Cardiac fibroblast (primary cell): ENCODE measurements around the gene ZIC2.

ENCODE experiments used
- DNase-seq, 2 donors: peaks; one replicate each; pipeline versions ENCODE4 v3.0.0 to v3.0.0-alpha.2; 2010; ENCODE audit warnings: low read depth in 2 of 2
- H3K4me3 ChIP-seq, 2 donors: replicated peaks in 1 of 2; 1 replicate in 1 of 2; 2 replicates in 1 of 2; pipeline ENCODE4 v1.5.1; 2011; ENCODE audit warnings: low read depth in 2 of 2, low read length in 2 of 2, mild to moderate bottlenecking in 2 of 2, moderate library complexity in 1 of 2
- CTCF ChIP-seq: IDR thresholded peaks from one replicate; pipeline ENCODE4 v1.5.1; 2011; ENCODE audit warnings: low read depth, mild to moderate bottlenecking, low read length, inconsistent platforms

The ZIC2 gene

GRCh38 chr13:99974939-99975561 lies 6.5 kb upstream of the ZIC2 start:
- TF ChIP-seq CTCF: no peak
- no peak overlapping the region for H3K4me3 ChIP-seq
- DNase-seq: no peak

- TF ChIP-seq CTCF: no peak
- no peak overlapping the region for H3K4me3 ChIP-seq
Measured at GRCh38 chr13:99975626-99976025, 6.0 kb upstream of the ZIC2 start.

GRCh38 chr13:99976575-99976974 lies 5.0 kb upstream of the ZIC2 start:
- no peak overlapping the region for H3K4me3 ChIP-seq
- DNase-seq: no peak
- TF ChIP-seq CTCF: no peak

More at GRCh38 chr13:99975626-99976025, 6.0 kb upstream of the ZIC2 start:
- no peak for DNase-seq

- no peak for DNase-seq
- no peak for TF ChIP-seq CTCF
- no peak overlapping the region for H3K4me3 ChIP-seq
Measured at GRCh38 chr13:99977334-99977911, 4.2 kb upstream of the ZIC2 start.

- no peak for DNase-seq
- H3K4me3 ChIP-seq: no peak overlapping the region
- TF ChIP-seq CTCF: no peak
Measured at GRCh38 chr13:99977912-99978798, 3.4 kb upstream of the ZIC2 start.

- no peak for DNase-seq
- H3K4me3 ChIP-seq: no peak overlapping the region
- TF ChIP-seq CTCF: no peak
Measured at GRCh38 chr13:99978799-99979452, 2.7 kb upstream of the ZIC2 start.
